Ovary (tissue), 9 donors: Measurements from ENCODE around the gene APOL6. TPM values are rescaled to one million over a fixed set of nuclear protein-coding genes. Genes with fewer than 3 reads are reported as not detected.
A peak's percentile ranks its signal among the peaks of the same experiment; 100 is the strongest.

ENCODE experiments used
- DNase-seq, 5 donors: peaks; one replicate each; pipeline ENCODE4 v3.0.0-alpha.2; 2019 to 2020
- H3K27ac ChIP-seq, 2 donors: fragments of 200-600 bp; one replicate each; pipeline versions ENCODE4 v1.5.1 to v1.8.0; 2019 to 2022
- H3K27me3 ChIP-seq: fragments of 200-600 bp; one replicate; pipeline ENCODE4 v1.8.0; 2022
- H3K36me3 ChIP-seq: fragments of 200-600 bp; sonication (generic); one replicate; pipeline ENCODE4 v1.5.1; 2019
- H3K4me1 ChIP-seq: one replicate; pipeline ENCODE4 v1.8.1; 2013; ENCODE audit warnings: mild to moderate bottlenecking, moderate library complexity; ENCODE audit not compliant: insufficient read depth
- H3K4me3 ChIP-seq: fragments of 200-600 bp; sonication (generic); one replicate; pipeline ENCODE4 v1.5.1; 2017
- H3K9me3 ChIP-seq, 2 donors: fragments of 200-600 bp in 1 of 2; sonication (generic) in 1 of 2; one replicate each; pipeline versions ENCODE4 v1.5.1 to v1.8.1; 2013 to 2019; ENCODE audit warnings: mild to moderate bottlenecking in 1 of 2, moderate library complexity in 1 of 2
- CTCF ChIP-seq, 3 donors: fragments of 450-650 bp in 2 of 3; fragments of 200-600 bp in 1 of 3; IDR thresholded peaks; one replicate each; pipeline versions ENCODE4 v1.5.1 to v1.8.0; 2016 to 2022; ENCODE audit warnings: antibody characterized with exemption in 3 of 3, mild to moderate bottlenecking in 1 of 3
- EP300 ChIP-seq: sonication (generic); formaldehyde crosslinking; IDR thresholded peaks from one replicate; pipeline ENCODE4 v1.6.1; 2017; ENCODE audit warnings: antibody characterized with exemption
- POLR2A ChIP-seq: fragments of 450-650 bp; IDR thresholded peaks from one replicate; pipeline ENCODE4 v1.6.1; 2017; ENCODE audit warnings: antibody characterized with exemption, mild to moderate bottlenecking, moderate library complexity
- WGBS, 3 donors: extraction: QIAGEN DNeasy Blood & Tissue Kit in 1 of 3; methylation state at CpG; one replicate each; pipeline versions ENCODE4 v1.1.5 to v1.1.7; 2013 to 2017; 5-methylcytosine and 5-hydroxymethylcytosine counted together
- intact Hi-C, 4 donors: fragments of 100-400 bp; cut with DNase I; formaldehyde crosslinking; loops; one replicate each; pipeline versions ENCODE4 v1.11.0 to v1.15.1; 2022 to 2023
- polyA plus RNA-seq, 2 donors: library from polyadenylated mRNA; stranded (reverse); fragments of 200-250 nt in 1 of 2; fragments of 350-450 nt in 1 of 2; fragmentation: Illumina TruSeq in 1 of 2; extraction: RNeasy Lipid Tissue Mini Kit (QIAGEN cat#74804) in 1 of 2; gene quantifications; one replicate each; pipeline ENCODE4 v1.2.3, GENCODE V29; 2013 to 2014
- total RNA-seq, 7 donors: library from RNA; depleted of rRNA in 2 of 7; stranded (reverse); fragments of >200 nt in 2 of 7; fragmentation: NEBNext Ultra II Directional in 3 of 7; extraction: Animal tissue kit (Norgen Biotek cat#: 25700) in 3 of 7; gene quantifications; one replicate each; pipeline versions ENCODE4 v1.1.0 to v1.2.4, GENCODE V29; 2016 to 2023
- donor health status: DM: no; HTN: no; CAD: no; lungs with moderate emphysema.
- donor health status: DM: no; HTN: no; CAD: no.
- donor health status: Bipolar disorder and iron deficiency.
- donor health status: DM: yes; HTN: yes; CAD: no.
- donor health status: DM: no; HTN: no; CAD: no.
- donor health status: DM: yes; HTN: yes; CAD: no.

Gene APOL6
- total and polyA plus RNA-seq, 9 donors, result 11.1 to 34.1 (median 18.6) TPM

GRCh38 chr22:35630891-35631290 is 17.4 kb upstream of the APOL6 start:
- Histone ChIP-seq H3K27ac (no peak overlapping the region), H3K36me3 (no peaks in the 10 kb centered on the region), H3K27me3 (no peaks in the 10 kb centered on the region), H3K4me1 (peaks cover 5% of the 10 kb centered on the region), H3K4me3 (no peak overlapping the region), H3K9me3 (no peaks in the 10 kb centered on the region)
- TF ChIP-seq CTCF (IDR thresholded peaks at IDR 0.05) (no peak), EP300 (no peak), POLR2A (no peak)
- WGBS, 3 donors, result 92 to 95% (median 94%) methylated on average over 9 of the region's 9 CpGs
- intact Hi-C loops, result loop anchor here in 3 of 4 donors (5.0 to 10.0 kb wide), 3 partner anchors 104 to 206 kb away; no protein-coding TSS in a partner anchor
- DNase-seq, result peak in 1 of 5 donors; percentile 30

GRCh38 chr22:35631597-35631996 is 16.6 kb upstream of the APOL6 start:
- WGBS, 3 donors, result 81 to 92% (median 86%) methylated on average over 5 of the region's 5 CpGs
- H3K4me3 ChIP-seq, result no peak overlapping the region
- intact Hi-C loops, result loop anchor here in 3 of 4 donors (5.0 to 10.0 kb wide), 3 partner anchors 103 to 206 kb away; no protein-coding TSS in a partner anchor
- TF ChIP-seq CTCF (IDR thresholded peaks at IDR 0.05) (no peak), POLR2A (no peak), EP300 (no peak)
- no peaks in the 10 kb centered on the region for H3K9me3 ChIP-seq
- no peaks in the 10 kb centered on the region for H3K36me3 ChIP-seq
- no peaks in the 10 kb centered on the region for H3K27me3 ChIP-seq
- no peak overlapping the region for H3K27ac ChIP-seq
- DNase-seq, result peak in 2 of 5 donors; percentile 37 to 51
- H3K4me1 ChIP-seq, result peaks cover 5% of the 10 kb centered on the region

GRCh38 chr22:35632935-35633334 is 15.3 kb upstream of the APOL6 start:
- Histone ChIP-seq H3K4me1 (peaks cover 12% of the 10 kb centered on the region), H3K36me3 (no peaks in the 10 kb centered on the region), H3K4me3 (no peak overlapping the region), H3K27me3 (no peaks in the 10 kb centered on the region), H3K9me3 (no peaks in the 10 kb centered on the region), H3K27ac (no peak overlapping the region)
- intact Hi-C loops, result loop anchor here in 3 of 4 donors (5.0 to 10.0 kb wide), 3 partner anchors 102 to 204 kb away; no protein-coding TSS in a partner anchor
- TF ChIP-seq POLR2A (no peak), EP300 (no peak), CTCF (IDR thresholded peaks at IDR 0.05) (no peak)
- DNase-seq, result peak in 2 of 5 donors; percentile 7 to 14
- 65 to 73% (median 70%) methylated on average over 3 of the region's 3 CpGs for WGBS, 3 donors

GRCh38 chr22:35633520-35633919 is 14.7 kb upstream of the APOL6 start:
- no peaks in the 10 kb centered on the region for H3K36me3 ChIP-seq
- WGBS, 3 donors, result 81 to 88% (median 88%) methylated on average over 18 of the region's 18 CpGs
- DNase-seq, result no peak
- no peak overlapping the region for H3K4me3 ChIP-seq
- intact Hi-C loops, result loop anchor here in 3 of 4 donors (5.0 to 10.0 kb wide), 3 partner anchors 101 to 204 kb away; no protein-coding TSS in a partner anchor
- no peaks in the 10 kb centered on the region for H3K27me3 ChIP-seq
- no peak for TF ChIP-seq EP300
- no peak for TF ChIP-seq POLR2A
- TF ChIP-seq CTCF (IDR thresholded peaks at IDR 0.05), result no peak
- H3K4me1 ChIP-seq, result peaks cover 15% of the 10 kb centered on the region
- no peaks in the 10 kb centered on the region for H3K9me3 ChIP-seq
- no peak overlapping the region for H3K27ac ChIP-seq
